ENCODE data around the gene NEK3.
"Not testable (repeated sequence)": the region's sequence is repeated elsewhere in the genome, so short reads cannot be mapped to it uniquely, and the experiment has no call there.

NEK3 gene, protein sequence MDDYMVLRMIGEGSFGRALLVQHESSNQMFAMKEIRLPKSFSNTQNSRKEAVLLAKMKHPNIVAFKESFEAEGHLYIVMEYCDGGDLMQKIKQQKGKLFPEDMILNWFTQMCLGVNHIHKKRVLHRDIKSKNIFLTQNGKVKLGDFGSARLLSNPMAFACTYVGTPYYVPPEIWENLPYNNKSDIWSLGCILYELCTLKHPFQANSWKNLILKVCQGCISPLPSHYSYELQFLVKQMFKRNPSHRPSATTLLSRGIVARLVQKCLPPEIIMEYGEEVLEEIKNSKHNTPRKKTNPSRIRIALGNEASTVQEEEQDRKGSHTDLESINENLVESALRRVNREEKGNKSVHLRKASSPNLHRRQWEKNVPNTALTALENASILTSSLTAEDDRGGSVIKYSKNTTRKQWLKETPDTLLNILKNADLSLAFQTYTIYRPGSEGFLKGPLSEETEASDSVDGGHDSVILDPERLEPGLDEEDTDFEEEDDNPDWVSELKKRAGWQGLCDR

DNA sequence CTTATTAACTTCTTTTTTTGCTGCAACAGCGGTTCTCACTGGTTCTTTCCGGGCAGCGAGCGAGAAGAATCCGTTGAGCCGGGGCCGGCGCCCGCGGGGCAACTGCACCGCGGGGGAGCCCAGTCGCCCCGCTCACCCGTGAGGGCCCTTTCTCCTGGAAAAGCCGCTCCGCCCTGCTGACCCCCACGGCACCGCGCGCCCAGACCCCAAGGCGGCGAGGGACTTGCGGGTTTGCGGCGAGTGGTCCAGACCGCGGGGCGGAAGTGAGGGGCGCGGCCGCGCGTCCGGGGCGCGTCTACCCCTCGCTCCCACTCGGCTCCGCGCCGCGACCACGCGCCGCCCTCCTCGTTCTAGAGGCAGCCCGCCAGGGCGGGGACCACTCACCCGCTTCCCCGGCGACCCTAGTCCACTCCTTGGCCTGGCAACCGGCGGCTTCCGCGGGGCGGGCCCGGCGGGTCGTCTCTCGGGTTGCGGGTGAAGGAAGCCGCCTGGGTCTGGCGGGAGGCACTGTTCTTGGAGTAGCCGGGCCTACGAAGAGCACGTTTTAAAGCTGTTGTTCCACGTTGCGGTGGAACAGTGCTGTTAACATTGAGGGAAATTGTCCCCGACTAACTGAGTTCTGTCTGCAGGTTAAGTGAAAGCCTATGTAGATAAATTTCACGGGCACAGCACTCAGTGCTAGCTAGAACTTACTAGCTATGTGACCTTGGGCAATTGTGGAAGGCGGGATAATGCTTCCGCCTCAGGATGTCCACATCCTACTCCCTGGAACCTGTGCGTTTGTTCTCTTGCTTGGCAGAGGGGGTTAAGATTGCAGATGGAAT is at the start of gene NEK3:
Gene NEK3, minus strand, starts transcription at position 439 of the 824 bp plus-strand sequence. CDS start 3,406 bp downstream, outside the sequence.
- DNase-seq (ENCODE audit: low read depth in 3 of 3) = peak; percentile 17 to 42 (median 31)

- not testable (repeated sequence) for DNase-seq (ENCODE audit: low read depth in 3 of 3)
These were observed 49.0 kb upstream of the NEK3 start for GRCh38 chr13:52208384-52208783.

DNA sequence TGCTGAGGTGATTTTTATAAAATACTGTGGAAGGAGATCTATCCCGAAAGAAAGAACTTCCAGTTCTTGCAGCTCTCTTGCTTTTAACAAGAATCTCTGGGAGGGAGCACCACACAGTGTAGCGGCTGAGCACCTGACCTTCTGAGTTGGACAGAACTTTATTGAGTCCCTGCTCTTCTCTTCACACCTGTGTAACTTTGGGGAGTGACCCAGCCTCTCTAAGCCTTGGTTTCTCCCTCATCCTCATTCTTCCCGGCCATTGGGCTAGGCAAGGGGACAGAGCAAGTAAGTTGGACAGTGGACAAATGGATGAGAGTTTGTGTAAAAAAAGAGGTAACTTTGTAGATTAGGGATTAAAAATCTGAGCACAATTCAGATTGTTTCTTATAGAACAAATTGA is 48.5 kb upstream of the NEK3 start:
- DNase-seq (ENCODE audit: low read depth in 3 of 3) = not testable (repeated sequence)

DNA sequence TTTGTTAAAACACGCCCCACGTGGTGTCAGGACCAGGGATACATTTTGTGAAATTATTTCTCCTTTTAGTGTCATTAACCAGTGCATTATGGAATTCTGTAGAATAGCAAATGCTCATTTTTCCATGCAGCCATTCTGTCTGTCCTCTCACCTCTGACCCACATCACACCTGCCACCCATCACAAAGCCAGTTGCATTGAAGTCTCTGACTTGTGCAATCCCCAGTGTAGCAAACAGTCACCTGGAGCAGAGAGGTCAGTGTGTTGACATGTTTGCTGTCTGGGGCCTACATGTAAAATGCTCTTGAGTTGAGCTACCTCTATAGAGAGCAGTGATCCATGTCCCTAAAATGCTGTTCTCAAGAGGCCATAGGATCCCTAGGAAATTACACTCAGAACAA is 47.9 kb upstream of the NEK3 start:
- DNase-seq (ENCODE audit: low read depth in 3 of 3) = not testable (repeated sequence)

GRCh38 chr13:52204546-52204945 is 45.1 kb upstream of the NEK3 start:
- not testable (repeated sequence) for DNase-seq (ENCODE audit: low read depth in 3 of 3)

- not testable (repeated sequence) for DNase-seq (ENCODE audit: low read depth in 3 of 3)
These were observed 44.5 kb upstream of the NEK3 start for GRCh38 chr13:52203864-52204263.

DNA sequence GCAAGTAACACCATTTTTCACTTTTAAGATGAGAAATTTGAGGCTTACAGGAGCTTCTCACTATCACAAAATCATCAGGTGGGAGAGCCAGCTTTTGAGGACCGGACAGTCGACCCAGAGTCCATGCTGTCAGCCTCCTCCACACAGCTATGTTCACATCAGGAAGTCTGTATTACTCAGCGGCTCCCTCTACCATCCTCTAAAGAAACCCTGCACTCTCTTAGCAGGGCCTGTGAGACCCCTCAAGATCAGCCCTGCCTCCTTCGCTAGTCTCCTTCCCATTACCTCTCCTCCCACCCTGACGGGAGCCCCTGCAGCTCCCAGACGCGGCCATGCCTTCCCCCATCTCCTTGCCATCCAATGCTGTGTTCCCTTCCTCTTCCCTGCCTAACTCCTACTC is 43.1 kb upstream of the NEK3 start:
- DNase-seq (ENCODE audit: low read depth in 3 of 3) = not testable (repeated sequence)

DNA sequence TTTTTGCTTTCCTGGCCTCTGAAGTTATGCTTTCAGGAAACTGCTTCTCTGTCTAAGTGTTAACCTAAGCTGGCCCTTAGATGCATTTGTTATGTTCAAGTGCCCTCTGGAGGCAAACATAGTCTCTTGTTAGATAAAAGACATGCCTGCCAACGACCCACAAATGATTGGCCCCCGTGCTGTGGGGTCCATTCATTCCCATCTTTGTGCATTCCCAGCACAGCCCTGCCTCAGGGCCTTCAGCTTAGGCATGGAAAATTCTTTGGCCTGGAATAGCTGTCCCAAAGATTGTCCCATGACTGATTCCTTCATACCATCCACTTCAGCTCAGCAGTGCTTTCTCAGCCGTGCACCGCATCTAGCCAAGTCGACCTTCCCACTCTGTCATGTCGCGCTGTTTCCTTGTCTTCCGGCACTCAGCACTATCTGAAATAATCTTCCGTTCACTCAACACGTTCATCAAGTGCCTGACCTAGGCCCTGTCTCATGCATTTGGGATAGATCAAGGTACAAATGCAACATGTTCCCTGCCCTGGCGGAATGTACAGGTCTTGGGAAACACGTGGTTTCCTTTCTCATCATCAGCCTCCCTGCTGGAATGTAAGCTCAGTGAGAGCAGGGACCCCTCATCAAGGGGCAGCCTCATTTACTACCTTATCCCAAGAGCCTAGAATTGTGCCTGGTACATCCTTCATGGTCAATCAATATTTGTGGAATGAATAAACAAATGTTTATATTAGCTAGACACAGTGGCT is 42.2 kb upstream of the NEK3 start:
- DNase-seq (ENCODE audit: low read depth in 3 of 3) = not testable (repeated sequence)

- DNase-seq (ENCODE audit: low read depth in 3 of 3) = peak in 2 of 3 experiments; percentile 43 to 60
These were observed 36.0 kb upstream of the NEK3 start for GRCh38 chr13:52195401-52195837.

GRCh38 chr13:52194184-52194868 is 34.9 kb upstream of the NEK3 start:
- peak; percentile 80 to 83 (median 82) for DNase-seq (ENCODE audit: low read depth in 3 of 3)

- not testable (repeated sequence) for DNase-seq (ENCODE audit: low read depth in 3 of 3)
These were observed 34.3 kb upstream of the NEK3 start for GRCh38 chr13:52193587-52194183.

GRCh38 chr13:52187424-52188187 is 28.2 kb upstream of the NEK3 start:
- not testable (repeated sequence) for DNase-seq (ENCODE audit: low read depth in 3 of 3)

- DNase-seq (ENCODE audit: low read depth in 3 of 3) = no peak
These were observed 27.6 kb upstream of the NEK3 start for GRCh38 chr13:52187029-52187423.

GRCh38 chr13:52181316-52181954 is 22.0 kb upstream of the NEK3 start:
- DNase-seq (ENCODE audit: low read depth in 3 of 3) = not testable (repeated sequence)

DNA sequence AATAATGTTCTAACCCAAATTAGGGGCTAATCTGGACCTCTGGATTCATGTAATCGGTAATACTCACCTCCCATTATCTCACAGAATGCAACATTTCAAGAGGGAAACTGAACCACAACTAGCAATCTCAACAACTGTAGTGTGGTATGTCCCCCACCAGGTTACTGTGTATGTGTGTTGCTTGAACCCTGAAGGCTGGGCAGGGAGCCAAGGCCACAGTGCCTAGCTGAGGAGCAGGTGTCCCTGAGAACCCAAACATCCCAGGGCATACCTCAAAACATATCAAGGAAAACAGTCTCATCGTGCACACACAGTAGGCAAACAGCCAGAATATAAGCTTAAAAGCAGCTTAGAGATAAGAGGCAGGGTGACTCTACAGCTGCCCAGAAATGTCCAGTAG is 20.5 kb upstream of the NEK3 start:
- DNase-seq (ENCODE audit: low read depth in 3 of 3) = no peak

DNA sequence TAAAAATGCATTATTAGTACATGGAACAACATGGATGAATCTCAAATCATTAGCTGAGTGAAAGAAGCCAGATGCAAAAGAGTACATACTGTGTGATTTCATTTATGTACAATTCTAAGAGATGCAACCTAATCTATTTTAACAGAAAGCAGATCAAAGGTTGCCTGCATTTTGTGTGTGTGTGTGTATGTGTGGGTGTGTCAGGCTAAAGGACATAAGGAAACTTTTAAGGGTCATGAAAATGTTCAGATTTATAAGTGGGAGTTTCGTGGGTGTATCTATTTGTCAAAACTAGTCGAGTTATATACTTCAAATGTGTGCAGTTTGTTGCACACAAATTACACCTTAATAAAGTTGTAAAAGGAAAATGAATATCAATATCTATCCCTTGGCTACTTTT is 17.9 kb upstream of the NEK3 start:
- no peak for DNase-seq (ENCODE audit: low read depth in 3 of 3)

- not testable (repeated sequence) for DNase-seq (ENCODE audit: low read depth in 3 of 3)
These were observed 14.6 kb upstream of the NEK3 start for GRCh38 chr13:52173970-52174369.

- DNase-seq (ENCODE audit: low read depth in 3 of 3) = no peak
These were observed 14.0 kb upstream of the NEK3 start for GRCh38 chr13:52173373-52173772.

DNA sequence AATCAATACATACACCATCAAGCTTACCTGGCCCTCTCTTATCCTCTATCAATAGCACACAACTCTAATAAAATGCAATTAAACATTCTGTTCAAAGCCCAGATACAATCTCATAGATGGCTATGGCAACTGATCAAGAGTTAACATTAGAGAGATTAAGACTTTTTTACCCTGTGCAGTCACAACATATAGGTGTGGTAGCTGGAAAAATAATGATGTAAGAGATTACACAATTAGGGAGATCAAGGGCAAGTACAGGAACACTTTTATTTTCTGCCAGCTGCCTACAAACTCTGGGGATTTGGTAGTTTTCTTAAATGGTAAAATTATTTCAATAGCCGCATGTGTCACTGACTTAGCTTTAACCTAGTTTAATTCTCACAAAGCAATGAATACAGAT is 12.3 kb upstream of the NEK3 start:
- DNase-seq (ENCODE audit: low read depth in 3 of 3) = not testable (repeated sequence)
